Body of pancreas (tissue), 4 donors: ENCODE measurements around the gene TMPRSS9.

ENCODE experiments used
- POLR2A ChIP-seq, 3 donors: fragments of 450-650 bp; IDR thresholded peaks; one replicate each; pipeline ENCODE4 v1.6.1; 2016; ENCODE audit warnings: antibody characterized with exemption in 3 of 3, mild to moderate bottlenecking in 2 of 3
- TF ChIP-seq, protein P1 (sequence below), 7 experiments: fragments of 450-650 bp in 4 of 7; fragments of 200-600 bp in 3 of 7; sonication (generic) in 3 of 7; IDR thresholded peaks; one replicate each; pipeline ENCODE4 v1.5.1; 2016 to 2019; ENCODE audit warnings: antibody characterized with exemption in 7 of 7

DNA sequence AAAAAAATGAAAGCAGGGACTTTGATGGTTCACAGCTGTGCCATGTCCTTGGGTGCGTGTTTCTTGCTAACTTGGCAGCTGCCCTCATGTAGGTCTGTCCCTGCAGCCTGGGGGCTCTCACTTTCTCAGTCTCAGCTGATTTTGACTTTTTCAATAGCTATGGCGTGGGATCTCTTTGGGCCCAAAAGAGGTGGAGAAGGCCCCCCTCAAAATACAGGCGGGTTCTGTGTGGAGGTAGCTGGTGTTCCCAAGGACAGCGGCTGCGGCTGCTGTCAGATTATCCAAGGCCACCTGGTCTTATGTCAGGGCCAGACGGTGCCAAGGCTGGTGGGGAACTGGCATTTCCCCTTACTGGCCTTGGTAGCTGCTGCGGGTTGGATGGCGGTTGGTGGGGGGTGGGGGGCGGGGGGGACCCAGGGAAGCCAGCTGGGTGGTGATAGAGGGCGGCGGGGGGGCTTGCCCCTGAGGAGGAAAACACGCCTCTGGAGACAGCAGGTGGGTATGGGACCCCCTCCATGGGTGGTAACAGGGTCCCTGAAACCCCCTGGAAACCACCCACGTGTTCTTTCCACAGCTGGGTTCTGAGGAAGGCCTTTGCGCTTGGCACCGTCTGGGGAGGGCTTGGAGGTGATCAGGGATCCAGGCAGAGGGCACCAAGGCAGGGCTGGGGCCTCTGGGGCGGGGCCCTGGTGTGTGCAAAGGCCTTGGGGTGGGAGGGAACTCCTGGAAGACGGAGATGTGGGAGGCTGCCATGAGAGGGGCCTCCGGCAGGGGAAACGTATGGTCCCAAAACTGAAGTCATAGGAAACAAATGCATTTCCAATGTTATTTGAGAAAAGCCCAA is 63.2 kb downstream of the TMPRSS9 start:
- TF ChIP-seq, protein P1, sequence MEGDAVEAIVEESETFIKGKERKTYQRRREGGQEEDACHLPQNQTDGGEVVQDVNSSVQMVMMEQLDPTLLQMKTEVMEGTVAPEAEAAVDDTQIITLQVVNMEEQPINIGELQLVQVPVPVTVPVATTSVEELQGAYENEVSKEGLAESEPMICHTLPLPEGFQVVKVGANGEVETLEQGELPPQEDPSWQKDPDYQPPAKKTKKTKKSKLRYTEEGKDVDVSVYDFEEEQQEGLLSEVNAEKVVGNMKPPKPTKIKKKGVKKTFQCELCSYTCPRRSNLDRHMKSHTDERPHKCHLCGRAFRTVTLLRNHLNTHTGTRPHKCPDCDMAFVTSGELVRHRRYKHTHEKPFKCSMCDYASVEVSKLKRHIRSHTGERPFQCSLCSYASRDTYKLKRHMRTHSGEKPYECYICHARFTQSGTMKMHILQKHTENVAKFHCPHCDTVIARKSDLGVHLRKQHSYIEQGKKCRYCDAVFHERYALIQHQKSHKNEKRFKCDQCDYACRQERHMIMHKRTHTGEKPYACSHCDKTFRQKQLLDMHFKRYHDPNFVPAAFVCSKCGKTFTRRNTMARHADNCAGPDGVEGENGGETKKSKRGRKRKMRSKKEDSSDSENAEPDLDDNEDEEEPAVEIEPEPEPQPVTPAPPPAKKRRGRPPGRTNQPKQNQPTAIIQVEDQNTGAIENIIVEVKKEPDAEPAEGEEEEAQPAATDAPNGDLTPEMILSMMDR (IDR thresholded peaks at IDR 0.05) = peak in 1 of 7 experiments; percentile 8
- peak in 1 of 3 donors; percentile 7 for TF ChIP-seq POLR2A (IDR thresholded peaks at IDR 0.05)
